ENCODE measurements around the gene CD302. TPM values are rescaled to one million over a fixed set of nuclear protein-coding genes. Genes with fewer than 3 reads are reported as not detected.
A peak's percentile ranks its signal among the peaks of the same experiment; 100 is the strongest.

CD302 gene
- total RNA-seq, 3 donors from 2014 or later = 9.4 to 27.1 (median 16.0) TPM

DNA sequence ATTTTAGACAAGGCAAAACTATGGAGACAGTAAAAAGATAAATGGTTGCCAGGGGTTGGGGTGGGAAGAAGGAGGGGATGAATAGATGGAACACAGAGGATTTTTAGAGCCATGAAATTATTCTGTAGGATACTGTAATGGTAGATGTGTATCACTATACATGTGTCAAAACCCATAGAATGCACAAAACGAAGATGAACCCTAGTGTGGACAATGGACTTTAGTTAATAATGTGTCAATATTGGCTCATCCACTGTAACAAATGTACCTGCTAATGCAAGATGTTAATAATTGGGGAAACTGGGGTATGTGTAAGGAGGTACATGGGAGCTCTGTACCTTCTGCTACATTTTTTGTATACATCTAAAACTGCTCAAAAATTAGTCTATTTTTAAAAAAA lies 1.8 kb upstream of the CD302 start:
- intact Hi-C loops (cut with DNase I, micrococcal nuclease) = loop anchor here in 1 of 2 donors (10.0 kb wide), 1 partner anchor 85 kb away; the partner anchor contains the start of gene MARCHF7
- no peak for ATAC-seq
- no peaks in the 10 kb centered on the region for H3K4me1 ChIP-seq (ENCODE audit: low read depth)

DNA sequence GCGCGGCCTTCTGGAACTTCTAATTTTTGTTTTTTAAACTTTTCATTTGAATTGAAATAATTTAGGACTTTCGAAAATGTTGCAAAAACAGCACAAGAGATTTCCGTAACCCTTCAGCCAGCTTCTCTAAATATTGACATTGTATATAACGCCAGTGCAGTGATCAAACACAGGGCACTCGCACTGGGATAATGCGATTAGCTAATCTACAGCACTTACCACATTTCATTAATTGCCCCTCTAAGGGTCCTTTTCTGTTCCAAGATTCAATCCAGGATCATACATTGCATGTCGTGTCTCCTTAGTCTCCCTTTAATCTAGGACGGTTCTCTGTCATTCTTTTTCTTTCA lies 343 bp upstream of the CD302 start:
- intact Hi-C loops (cut with DNase I, micrococcal nuclease) = loop anchor here in 1 of 2 donors (10.0 kb wide), 1 partner anchor 84 kb away; the partner anchor contains the start of gene MARCHF7
- TF ChIP-seq, protein P1, sequence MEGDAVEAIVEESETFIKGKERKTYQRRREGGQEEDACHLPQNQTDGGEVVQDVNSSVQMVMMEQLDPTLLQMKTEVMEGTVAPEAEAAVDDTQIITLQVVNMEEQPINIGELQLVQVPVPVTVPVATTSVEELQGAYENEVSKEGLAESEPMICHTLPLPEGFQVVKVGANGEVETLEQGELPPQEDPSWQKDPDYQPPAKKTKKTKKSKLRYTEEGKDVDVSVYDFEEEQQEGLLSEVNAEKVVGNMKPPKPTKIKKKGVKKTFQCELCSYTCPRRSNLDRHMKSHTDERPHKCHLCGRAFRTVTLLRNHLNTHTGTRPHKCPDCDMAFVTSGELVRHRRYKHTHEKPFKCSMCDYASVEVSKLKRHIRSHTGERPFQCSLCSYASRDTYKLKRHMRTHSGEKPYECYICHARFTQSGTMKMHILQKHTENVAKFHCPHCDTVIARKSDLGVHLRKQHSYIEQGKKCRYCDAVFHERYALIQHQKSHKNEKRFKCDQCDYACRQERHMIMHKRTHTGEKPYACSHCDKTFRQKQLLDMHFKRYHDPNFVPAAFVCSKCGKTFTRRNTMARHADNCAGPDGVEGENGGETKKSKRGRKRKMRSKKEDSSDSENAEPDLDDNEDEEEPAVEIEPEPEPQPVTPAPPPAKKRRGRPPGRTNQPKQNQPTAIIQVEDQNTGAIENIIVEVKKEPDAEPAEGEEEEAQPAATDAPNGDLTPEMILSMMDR (IDR thresholded peaks at IDR 0.05) = no peak
- Histone ChIP-seq H3K4me1 (ENCODE audit: low read depth) (peaks cover 6% of the 10 kb centered on the region), H3K4me3 (peak overlapping the region; percentile 37), H3K36me3 (ENCODE audit: low read depth) (no peaks in the 10 kb centered on the region), H3K9me3 (no peaks in the 10 kb centered on the region)
- peak; percentile 38 for ATAC-seq
- DNase-seq = no peak

More for the DNA sequence above, 1.8 kb upstream of the CD302 start:
- Histone ChIP-seq H3K9me3 (no peaks in the 10 kb centered on the region), H3K4me3 (no peak overlapping the region), H3K36me3 (ENCODE audit: low read depth) (no peaks in the 10 kb centered on the region)
- DNase-seq = no peak
- TF ChIP-seq, protein P1 (IDR thresholded peaks at IDR 0.05) = no peak

DNA sequence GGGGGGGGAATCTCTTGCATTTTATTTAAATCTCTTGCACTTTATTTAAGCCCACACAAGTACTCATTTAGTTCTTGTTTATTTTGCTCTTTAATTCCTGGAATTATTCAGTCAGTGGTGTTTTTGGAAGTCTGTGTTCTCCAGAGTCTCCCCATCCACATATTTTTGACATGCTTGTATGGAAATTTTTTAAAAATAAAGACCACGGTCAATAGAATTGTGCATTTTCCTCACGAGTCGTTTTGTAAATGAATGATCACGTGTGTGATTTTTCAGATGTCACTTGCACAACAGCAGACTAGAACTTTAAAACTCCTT lies 824 bp downstream of the CD302 start:
- Histone ChIP-seq H3K36me3 (ENCODE audit: low read depth) (no peaks in the 10 kb centered on the region), H3K9me3 (no peaks in the 10 kb centered on the region), H3K4me1 (ENCODE audit: low read depth) (peaks cover 9% of the 10 kb centered on the region), H3K4me3 (no peak overlapping the region)
- ATAC-seq (no peak), DNase-seq (no peak)
- TF ChIP-seq, protein P1 (IDR thresholded peaks at IDR 0.05) = no peak
- intact Hi-C loops (cut with DNase I, micrococcal nuclease) = loop anchor here in 1 of 2 donors (10.0 kb wide), 1 partner anchor 82 kb away; the partner anchor contains the start of gene MARCHF7

DNA sequence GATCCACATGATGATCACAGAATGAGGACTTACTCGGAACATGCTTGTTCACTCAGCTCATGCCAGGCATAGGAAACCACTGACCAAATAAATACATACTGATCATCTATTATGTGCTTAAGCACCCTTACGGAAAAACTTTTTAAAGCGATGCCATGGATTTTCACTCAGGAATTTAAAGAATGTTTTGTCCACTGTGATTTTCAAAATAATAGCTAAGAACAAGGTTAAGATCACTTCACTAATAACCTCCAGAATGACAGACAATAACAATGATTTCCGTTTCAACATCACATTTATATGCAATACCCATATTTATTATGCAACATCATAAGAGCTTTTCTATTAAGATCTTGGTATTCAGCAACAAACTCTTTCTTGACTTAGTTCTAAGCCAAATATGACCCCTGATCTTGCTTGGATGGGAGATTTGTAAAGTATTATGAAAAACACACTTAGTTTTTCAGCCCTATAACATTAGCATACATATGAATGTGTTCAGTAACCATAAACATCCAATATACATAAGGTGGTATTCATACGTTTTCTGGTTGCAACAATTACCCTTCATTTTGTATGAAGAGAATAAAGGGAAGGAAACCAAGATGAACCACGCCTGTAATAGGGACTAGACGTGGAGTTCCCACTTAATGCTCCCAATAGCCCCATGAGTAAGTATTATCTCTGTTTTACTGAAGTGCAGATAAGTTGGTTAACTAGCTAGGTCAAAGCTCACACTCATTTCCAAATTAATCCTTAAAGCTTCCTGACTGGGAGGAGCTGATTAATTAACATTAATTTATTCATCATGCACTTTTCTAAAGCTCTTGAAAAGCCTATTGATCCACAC lies 1.9 kb downstream of the CD302 start:
- ATAC-seq (no peak), DNase-seq (no peak)
- no peaks in the 10 kb centered on the region for H3K9me3 ChIP-seq
- intact Hi-C loops (cut with DNase I, micrococcal nuclease) = loop anchor here in 1 of 2 donors (10.0 kb wide), 1 partner anchor 81 kb away; the partner anchor contains the start of gene MARCHF7
- no peak overlapping the region for H3K4me3 ChIP-seq
- H3K36me3 ChIP-seq (ENCODE audit: low read depth) = no peaks in the 10 kb centered on the region
- H3K4me1 ChIP-seq (ENCODE audit: low read depth) = peaks cover 9% of the 10 kb centered on the region
- TF ChIP-seq, protein P1 (IDR thresholded peaks at IDR 0.05) = no peak

DNA sequence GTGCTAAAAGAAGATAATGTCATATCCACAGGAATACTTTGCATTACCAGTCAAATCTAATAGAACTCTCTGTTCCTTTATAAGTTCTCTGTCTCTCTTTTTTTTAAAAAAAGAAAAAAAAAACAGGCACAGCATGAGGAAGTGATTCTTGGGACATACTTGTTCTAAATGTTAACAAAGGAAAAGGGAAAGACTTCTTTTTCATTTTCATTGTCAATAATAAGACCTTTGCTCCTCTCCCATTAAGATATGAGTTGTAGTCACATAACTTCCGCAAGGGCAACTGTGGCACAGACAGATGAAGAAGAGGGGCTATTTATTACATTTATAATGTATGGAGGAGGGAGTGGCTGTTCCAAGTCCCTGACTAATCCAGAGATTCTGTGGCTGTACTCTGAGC lies 4.7 kb downstream of the CD302 start:
- ATAC-seq (peak; percentile 12), DNase-seq (no peak)
- Histone ChIP-seq H3K4me3 (no peak overlapping the region), H3K36me3 (ENCODE audit: low read depth) (no peaks in the 10 kb centered on the region), H3K4me1 (ENCODE audit: low read depth) (peaks cover 9% of the 10 kb centered on the region), H3K9me3 (no peaks in the 10 kb centered on the region)
- TF ChIP-seq, protein P1 (IDR thresholded peaks at IDR 0.05) = no peak
- intact Hi-C loops (cut with DNase I, micrococcal nuclease) = loop anchor here in 1 of 2 donors (10.0 kb wide), 1 partner anchor 79 kb away; the partner anchor contains the start of gene MARCHF7

All from mucosa of descending colon (tissue), 3 donors.